ENCODE measurements around the gene MGLL.

GRCh38 chr3:127688416-127689265, 133.7 kb downstream of the MGLL start:
- no peak for TF ChIP-seq CTCF (conservative IDR thresholded peaks at IDR 0.05 in 1 of 2, IDR thresholded peaks at IDR 0.05 in 1 of 2; ENCODE audit: extremely low read depth in 1 of 2, insufficient read depth in 1 of 2, low read depth in 1 of 2, low read length in 2 of 2)
- no peak for TF ChIP-seq EZH2 (IDR thresholded peaks at IDR 0.05; ENCODE audit: borderline replicate concordance, low read length)
